ENCODE data around the gene EOMES.
"Not testable (repeated sequence)": the region's sequence is repeated elsewhere in the genome, so short reads cannot be mapped to it uniquely, and the experiment has no call there.

EOMES gene

GRCh38 chr3:27721717-27722564 is at the start of gene EOMES:
TSS of gene EOMES (minus strand) at chr3:27722323. CDS start at chr3:27722294, 29 bp downstream.
- DNase-seq (peak; percentile 55), ATAC-seq (replicated peaks) (peak; percentile 75 to 80)
- peak within 1 kb of the TSS; percentile 80 for H3K27ac Mint-ChIP-seq
- H3K4me1 Mint-ChIP-seq: peaks cover 22 to 36% of the 10 kb centered on the region in 2 donors
- no peaks in the 10 kb centered on the region for H3K9me3 Mint-ChIP-seq
- H3K4me3 Mint-ChIP-seq: peak within 1 kb of the TSS; percentile 81 to 83
- peaks cover 80 to 90% of the 10 kb centered on the region in 2 donors for H3K27me3 Mint-ChIP-seq
- peaks cover 0 to 3% of the 10 kb centered on the region in 2 donors for H3K36me3 Mint-ChIP-seq

- not testable (repeated sequence) for H3K9me3 Mint-ChIP-seq
These were observed 48.3 kb upstream of the EOMES start for GRCh38 chr3:27770384-27770783.

GRCh38 chr3:27767000-27767399 is 44.9 kb upstream of the EOMES start:
- ATAC-seq (replicated peaks): no peak
- Mint-ChIP-seq H3K9me3 (no peaks in the 10 kb centered on the region), H3K4me1 (no peaks in the 10 kb centered on the region), H3K4me3 (no peak overlapping the region), H3K36me3 (no peaks in the 10 kb centered on the region), H3K27me3 (peaks cover 0 to 8% of the 10 kb centered on the region in 2 donors), H3K27ac (no peak overlapping the region)
- DNase-seq: no peak

More at GRCh38 chr3:27770384-27770783, 48.3 kb upstream of the EOMES start:
- peaks cover 4 to 21% of the 10 kb centered on the region in 2 donors for H3K27me3 Mint-ChIP-seq
- not testable (repeated sequence) for DNase-seq; H3K27ac Mint-ChIP-seq; H3K4me3 Mint-ChIP-seq; ATAC-seq (replicated peaks); H3K36me3 Mint-ChIP-seq; H3K4me1 Mint-ChIP-seq

DNA sequence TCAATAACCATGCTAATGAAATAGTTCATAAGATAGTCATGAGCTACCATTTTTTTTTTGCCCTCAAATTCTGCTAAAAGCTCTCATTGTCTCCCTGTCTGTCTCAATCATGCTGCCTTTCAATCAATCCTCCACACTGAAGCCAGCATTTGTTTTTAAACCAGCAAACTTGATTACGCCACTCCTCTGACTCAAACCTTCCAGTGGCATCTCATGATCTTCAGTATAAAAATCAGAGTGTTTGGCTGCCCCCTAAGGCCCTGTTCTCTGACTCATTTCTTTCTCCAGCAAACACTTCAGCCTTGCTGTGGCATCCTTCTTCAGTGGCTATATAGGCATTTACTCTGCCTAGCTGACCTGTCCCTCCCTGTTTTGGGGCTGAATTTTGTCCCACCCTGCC is 36.0 kb upstream of the EOMES start:
- Mint-ChIP-seq H3K27ac (no peak overlapping the region), H3K9me3 (no peaks in the 10 kb centered on the region), H3K4me3 (no peak overlapping the region), H3K4me1 (no peaks in the 10 kb centered on the region), H3K36me3 (no peaks in the 10 kb centered on the region), H3K27me3 (peaks cover 0 to 10% of the 10 kb centered on the region in 2 donors)
- no peak for DNase-seq
- ATAC-seq (replicated peaks): no peak

DNA sequence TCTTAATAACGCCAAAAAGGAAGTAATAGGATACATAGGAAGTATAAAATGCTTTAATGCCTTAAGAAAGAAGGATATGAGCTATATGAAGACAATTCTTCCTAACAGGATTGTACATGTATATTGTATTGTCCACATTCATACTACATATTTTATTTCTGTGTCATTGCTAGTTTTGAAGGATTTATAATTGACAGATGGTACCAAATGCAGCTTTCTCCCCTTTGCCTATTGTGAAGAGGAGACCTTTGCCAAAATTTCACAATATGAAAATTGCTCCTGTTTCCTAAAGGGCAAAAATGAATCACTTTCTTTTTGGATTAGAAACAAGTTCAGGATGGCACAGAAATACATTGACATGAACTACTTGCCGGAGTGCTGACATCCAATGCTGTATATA is 34.8 kb upstream of the EOMES start:
- H3K4me1 Mint-ChIP-seq: no peaks in the 10 kb centered on the region
- DNase-seq: no peak
- no peaks in the 10 kb centered on the region for H3K36me3 Mint-ChIP-seq
- peaks cover 0 to 10% of the 10 kb centered on the region in 2 donors for H3K27me3 Mint-ChIP-seq
- H3K9me3 Mint-ChIP-seq: no peaks in the 10 kb centered on the region
- H3K27ac Mint-ChIP-seq: no peak overlapping the region
- no peak for ATAC-seq (replicated peaks)
- no peak overlapping the region for H3K4me3 Mint-ChIP-seq

DNA sequence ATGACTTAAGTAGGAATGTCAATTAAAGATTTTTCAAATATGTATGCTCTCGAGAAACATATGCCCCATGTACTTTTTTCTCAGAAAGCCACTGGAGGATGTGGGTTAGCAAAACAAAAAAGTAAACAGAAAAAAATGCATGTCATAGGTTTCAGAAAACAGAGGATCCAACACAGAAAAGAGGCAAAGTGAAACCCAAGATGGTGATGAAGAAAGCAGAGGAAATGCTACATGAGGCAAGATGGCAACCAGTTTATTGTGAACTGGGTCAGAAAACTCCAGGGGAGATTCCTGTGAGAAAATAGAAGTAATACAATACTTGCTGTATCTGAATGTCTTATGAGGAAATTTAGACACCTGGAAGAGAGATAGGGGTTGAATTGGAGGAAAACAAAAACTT is 30.8 kb upstream of the EOMES start:
- no peak overlapping the region for H3K27ac Mint-ChIP-seq
- peaks cover 0 to 2% of the 10 kb centered on the region in 2 donors for H3K9me3 Mint-ChIP-seq
- no peak for DNase-seq
- H3K4me1 Mint-ChIP-seq: no peaks in the 10 kb centered on the region
- H3K36me3 Mint-ChIP-seq: no peaks in the 10 kb centered on the region
- peaks cover 0 to 25% of the 10 kb centered on the region in 2 donors for H3K27me3 Mint-ChIP-seq
- H3K4me3 Mint-ChIP-seq: no peak overlapping the region
- ATAC-seq (replicated peaks): no peak

GRCh38 chr3:27749643-27750042 is 27.5 kb upstream of the EOMES start:
- no peak overlapping the region for H3K27ac Mint-ChIP-seq

GRCh38 chr3:27746838-27747237 is 24.7 kb upstream of the EOMES start:
- Mint-ChIP-seq H3K27me3 (peaks cover 12 to 38% of the 10 kb centered on the region in 2 donors), H3K4me3 (no peak overlapping the region), H3K4me1 (no peaks in the 10 kb centered on the region), H3K9me3 (peaks cover 6 to 9% of the 10 kb centered on the region in 2 donors), H3K36me3 (peaks cover 0 to 3% of the 10 kb centered on the region in 2 donors), H3K27ac (no peak overlapping the region)
- DNase-seq: no peak
- ATAC-seq (replicated peaks): no peak

More at GRCh38 chr3:27749643-27750042, 27.5 kb upstream of the EOMES start:
- no peak overlapping the region for H3K4me3 Mint-ChIP-seq
- peaks cover 0 to 4% of the 10 kb centered on the region in 2 donors for H3K9me3 Mint-ChIP-seq
- ATAC-seq (replicated peaks) (no peak), DNase-seq (no peak)
- no peaks in the 10 kb centered on the region for H3K36me3 Mint-ChIP-seq
- peaks cover 0 to 27% of the 10 kb centered on the region in 2 donors for H3K27me3 Mint-ChIP-seq
- H3K4me1 Mint-ChIP-seq: no peaks in the 10 kb centered on the region

DNA sequence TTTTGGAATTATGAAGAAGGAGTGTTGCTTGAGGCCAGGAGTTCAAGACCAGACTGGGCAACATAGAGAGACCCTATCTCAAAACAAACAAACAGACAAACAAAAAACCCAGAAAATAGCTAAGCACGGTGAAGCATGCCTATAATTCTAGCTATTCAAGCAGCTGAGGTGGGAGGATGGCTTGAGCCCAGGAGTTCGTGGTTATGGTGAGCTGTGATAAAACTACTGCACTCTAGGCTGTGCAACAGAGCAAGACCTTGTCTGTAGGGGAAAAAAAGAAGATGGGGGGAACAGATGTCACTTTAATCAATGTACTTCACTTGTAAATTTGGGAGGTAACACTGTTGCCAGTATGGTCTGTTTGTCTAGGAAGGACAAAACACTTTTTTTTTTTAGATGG is 18.7 kb upstream of the EOMES start:
- H3K4me3 Mint-ChIP-seq: no peak overlapping the region
- peaks cover 5 to 6% of the 10 kb centered on the region in 2 donors for H3K9me3 Mint-ChIP-seq
- peaks cover 24 to 36% of the 10 kb centered on the region in 2 donors for H3K27me3 Mint-ChIP-seq
- no peak for DNase-seq
- H3K27ac Mint-ChIP-seq: no peak overlapping the region
- no peak for ATAC-seq (replicated peaks)
- peaks cover 0 to 3% of the 10 kb centered on the region in 2 donors for H3K36me3 Mint-ChIP-seq
- H3K4me1 Mint-ChIP-seq: no peaks in the 10 kb centered on the region

- H3K36me3 Mint-ChIP-seq: no peaks in the 10 kb centered on the region
- peaks cover 18 to 36% of the 10 kb centered on the region in 2 donors for H3K27me3 Mint-ChIP-seq
- H3K4me3 Mint-ChIP-seq: no peak overlapping the region
- H3K4me1 Mint-ChIP-seq: no peaks in the 10 kb centered on the region
- no peaks in the 10 kb centered on the region for H3K9me3 Mint-ChIP-seq
- DNase-seq (no peak), ATAC-seq (replicated peaks) (no peak)
- no peak overlapping the region for H3K27ac Mint-ChIP-seq
These were observed 15.0 kb upstream of the EOMES start for GRCh38 chr3:27737091-27737490.

- H3K4me1 Mint-ChIP-seq: peaks cover 26 to 39% of the 10 kb centered on the region in 2 donors
- H3K9me3 Mint-ChIP-seq: no peaks in the 10 kb centered on the region
- ATAC-seq (replicated peaks) (no peak), DNase-seq (no peak)
- H3K36me3 Mint-ChIP-seq: no peaks in the 10 kb centered on the region
- H3K4me3 Mint-ChIP-seq: no peak overlapping the region
- H3K27ac Mint-ChIP-seq: peak overlapping the region; percentile 1
- peaks cover 58 to 77% of the 10 kb centered on the region in 2 donors for H3K27me3 Mint-ChIP-seq
These were observed 8.9 kb upstream of the EOMES start for GRCh38 chr3:27730774-27731659.

DNA sequence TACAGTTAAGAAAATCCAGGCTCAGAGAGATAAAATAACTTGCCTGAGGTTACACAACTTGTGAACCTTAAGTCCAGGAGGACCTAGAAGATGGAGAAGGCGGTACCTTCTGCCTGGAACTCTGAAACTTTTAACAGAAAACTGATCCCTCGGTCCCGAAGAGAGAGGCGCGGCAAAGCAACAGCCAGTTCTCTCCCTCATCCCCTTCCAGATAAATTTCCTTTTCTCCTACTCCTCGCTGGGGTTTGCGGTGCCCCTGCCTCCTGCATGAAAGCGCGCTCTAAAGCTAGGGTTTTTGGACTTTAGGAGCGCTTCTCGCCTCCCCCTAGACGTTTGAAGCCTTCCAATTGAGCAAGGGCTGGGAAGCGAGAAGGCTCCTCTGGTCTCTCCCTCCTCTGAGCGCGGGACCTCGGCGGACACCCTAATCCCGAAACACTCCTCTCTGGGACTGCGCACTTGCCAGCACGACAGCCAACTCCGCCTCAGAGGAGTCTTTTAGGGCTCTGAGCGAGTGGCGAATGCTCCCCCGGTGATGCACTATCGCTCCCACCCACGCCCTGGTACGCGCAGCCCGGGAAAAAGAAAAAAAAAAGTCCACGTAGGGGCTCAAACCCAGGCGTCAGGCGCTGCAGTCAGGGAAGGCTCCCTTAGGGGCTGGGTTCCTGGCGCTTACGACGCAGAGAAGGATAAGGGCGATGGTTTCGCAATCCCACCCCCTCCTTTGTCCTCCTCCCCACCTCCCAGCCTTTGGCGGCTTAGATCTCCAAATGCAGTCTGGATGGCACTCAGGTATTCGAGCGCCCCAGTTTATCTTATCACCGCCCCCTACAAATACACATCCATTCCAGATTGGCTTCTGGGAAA is 7.9 kb upstream of the EOMES start:
- peak overlapping the region; percentile 49 to 67 for H3K4me3 Mint-ChIP-seq
- H3K4me1 Mint-ChIP-seq: peaks cover 26 to 39% of the 10 kb centered on the region in 2 donors
- peaks cover 63 to 81% of the 10 kb centered on the region in 2 donors for H3K27me3 Mint-ChIP-seq
- H3K9me3 Mint-ChIP-seq: no peaks in the 10 kb centered on the region
- peak overlapping the region; percentile 84 for H3K27ac Mint-ChIP-seq
- no peak for ATAC-seq (replicated peaks)
- no peaks in the 10 kb centered on the region for H3K36me3 Mint-ChIP-seq
- no peak for DNase-seq

- peaks cover 28 to 39% of the 10 kb centered on the region in 2 donors for H3K4me1 Mint-ChIP-seq
- DNase-seq (no peak), ATAC-seq (replicated peaks) (no peak)
- no peaks in the 10 kb centered on the region for H3K9me3 Mint-ChIP-seq
- peak overlapping the region; percentile 84 for H3K27ac Mint-ChIP-seq
- H3K27me3 Mint-ChIP-seq: peaks cover 64 to 81% of the 10 kb centered on the region in 2 donors
- H3K4me3 Mint-ChIP-seq: peak overlapping the region in 1 of 2 donors; percentile 67
- no peaks in the 10 kb centered on the region for H3K36me3 Mint-ChIP-seq
These were observed 7.2 kb upstream of the EOMES start for GRCh38 chr3:27729325-27729724.
